ENCODE data around the gene TBC1D22A. TPM values are rescaled to one million over a fixed set of nuclear protein-coding genes. Genes with fewer than 3 reads are reported as not detected.

TBC1D22A gene
- total RNA-seq, 1 donor from 2014 or later, result 24.2 TPM

- Mint-ChIP-seq H3K4me1 (ENCODE audit: low read depth, unreplicated experiment) (no peaks in the 10 kb centered on the region), H3K27ac (ENCODE audit: unreplicated experiment) (no peak overlapping the region), H3K36me3 (ENCODE audit: low read depth, unreplicated experiment) (no peaks in the 10 kb centered on the region), H3K9me3 (ENCODE audit: unreplicated experiment) (peaks cover 6% of the 10 kb centered on the region), H3K27me3 (ENCODE audit: low read depth, unreplicated experiment) (peaks cover 17% of the 10 kb centered on the region), H3K4me3 (ENCODE audit: unreplicated experiment) (no peak overlapping the region)
- Histone ChIP-seq H3K9me3 (ENCODE audit: insufficient read depth, low read depth, low read length) (no peaks in the 10 kb centered on the region), H4K20me1 (ENCODE audit: insufficient read depth, low read length) (no peaks in the 10 kb centered on the region), H3K4me1 (ENCODE audit: insufficient read depth, low read length) (no peaks in the 10 kb centered on the region), H3K4me2 (ENCODE audit: low read length) (no peak overlapping the region), H2AFZ (ENCODE audit: low read depth, low read length) (no peak overlapping the region), H3K4me3 (ENCODE audit: insufficient read depth, low read depth, low read length) (no peak overlapping the region), H3K27me3 (ENCODE audit: insufficient read depth, low read length) (no peaks in the 10 kb centered on the region), H3K36me3 (ENCODE audit: insufficient read depth, low read length) (no peaks in the 10 kb centered on the region), H3K79me2 (ENCODE audit: insufficient read depth, low read length) (no peaks in the 10 kb centered on the region), H3K27ac (ENCODE audit: low read depth, low read length) (no peak overlapping the region), H3K9ac (ENCODE audit: low read length) (no peak overlapping the region)
- TF ChIP-seq EZH2 (IDR thresholded peaks at IDR 0.05; ENCODE audit: insufficient read depth, low read length), result no peak
- no peak for TF ChIP-seq CTCF (IDR thresholded peaks at IDR 0.05; ENCODE audit: insufficient read depth, low read depth, low read length)
- no peak for FAIRE-seq
- no peak for DNase-seq (ENCODE audit: low read depth)
These were observed 439.8 kb downstream of the TBC1D22A start for GRCh38 chr22:47201996-47202818.

DNA sequence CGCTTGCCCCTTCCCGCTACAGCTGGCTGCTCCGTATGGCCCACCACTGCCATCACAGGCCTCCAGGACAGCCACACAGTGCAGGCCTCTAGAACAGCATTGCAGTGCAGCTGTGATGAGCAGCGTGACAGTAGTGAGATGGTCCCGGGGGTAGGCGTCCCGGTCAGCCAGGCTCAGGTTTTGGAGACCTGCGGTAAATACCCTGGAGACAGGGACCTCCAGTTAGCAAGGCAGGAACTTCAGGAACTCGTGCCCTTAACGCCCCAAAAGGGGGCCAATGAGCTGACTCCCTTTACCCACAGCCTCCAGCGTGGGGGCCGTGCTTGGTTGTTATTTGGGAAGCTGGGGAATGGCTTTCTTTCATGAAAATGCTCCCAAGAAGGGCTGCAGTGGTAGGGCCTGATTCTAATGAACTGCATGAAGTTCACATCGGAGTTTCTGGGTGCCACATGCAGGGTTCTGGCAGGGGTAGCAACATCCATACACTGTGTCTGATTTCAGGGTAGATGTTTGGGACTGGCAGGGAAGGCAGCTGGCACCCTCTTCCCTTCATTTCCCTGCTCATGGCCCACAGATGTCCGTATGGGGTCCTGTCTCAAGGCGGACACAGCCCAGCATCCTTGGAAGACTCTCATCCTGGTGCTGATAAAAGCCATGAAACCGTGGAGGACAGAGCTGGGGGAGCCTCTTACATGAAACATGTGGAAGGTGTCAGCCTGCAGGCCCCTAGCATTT is 440.5 kb downstream of the TBC1D22A start:
- DNase-seq (ENCODE audit: low read depth), result no peak
- H3K27me3 Mint-ChIP-seq (ENCODE audit: low read depth, unreplicated experiment), result peaks cover 22% of the 10 kb centered on the region
- H3K27ac ChIP-seq (ENCODE audit: low read depth, low read length), result no peak overlapping the region
- H3K4me1 ChIP-seq (ENCODE audit: insufficient read depth, low read length), result no peaks in the 10 kb centered on the region
- H3K27me3 ChIP-seq (ENCODE audit: insufficient read depth, low read length), result no peaks in the 10 kb centered on the region
- H4K20me1 ChIP-seq (ENCODE audit: insufficient read depth, low read length), result no peaks in the 10 kb centered on the region
- FAIRE-seq, result no peak
- no peaks in the 10 kb centered on the region for H3K36me3 ChIP-seq (ENCODE audit: insufficient read depth, low read length)
- peaks cover 9% of the 10 kb centered on the region for H3K9me3 Mint-ChIP-seq (ENCODE audit: unreplicated experiment)
- H3K4me2 ChIP-seq (ENCODE audit: low read length), result no peak overlapping the region
- H2AFZ ChIP-seq (ENCODE audit: low read depth, low read length), result no peak overlapping the region
- H3K4me3 Mint-ChIP-seq (ENCODE audit: unreplicated experiment), result no peak overlapping the region
- TF ChIP-seq EZH2 (IDR thresholded peaks at IDR 0.05; ENCODE audit: insufficient read depth, low read length), result no peak
- no peak overlapping the region for H3K27ac Mint-ChIP-seq (ENCODE audit: unreplicated experiment)
- H3K9ac ChIP-seq (ENCODE audit: low read length), result no peak overlapping the region
- H3K36me3 Mint-ChIP-seq (ENCODE audit: low read depth, unreplicated experiment), result no peaks in the 10 kb centered on the region
- no peaks in the 10 kb centered on the region for H3K9me3 ChIP-seq (ENCODE audit: insufficient read depth, low read depth, low read length)
- H3K79me2 ChIP-seq (ENCODE audit: insufficient read depth, low read length), result no peaks in the 10 kb centered on the region
- H3K4me1 Mint-ChIP-seq (ENCODE audit: low read depth, unreplicated experiment), result no peaks in the 10 kb centered on the region
- H3K4me3 ChIP-seq (ENCODE audit: insufficient read depth, low read depth, low read length), result no peak overlapping the region

DNA sequence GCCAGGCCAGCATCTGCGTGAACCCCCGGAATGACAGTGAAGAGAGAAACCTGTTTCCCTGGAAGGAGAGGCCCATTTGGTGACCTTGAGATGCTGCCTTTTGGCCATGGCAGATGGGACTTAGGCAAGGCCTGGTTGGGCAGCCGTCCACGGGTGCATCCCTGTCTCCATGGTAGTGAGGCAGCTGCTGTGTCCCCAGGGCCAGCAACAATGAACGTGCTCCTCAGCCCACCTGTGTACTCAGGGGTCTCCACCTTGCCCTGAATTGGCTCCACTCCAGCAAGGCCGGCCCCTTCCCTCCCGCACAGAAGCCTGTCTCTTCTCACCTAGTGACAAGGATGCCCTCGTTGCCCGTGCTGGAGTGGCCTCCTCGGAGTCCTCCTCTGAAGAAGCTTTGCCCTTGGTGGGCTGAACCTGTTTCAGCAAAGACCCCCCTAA is 441.1 kb downstream of the TBC1D22A start:
- Mint-ChIP-seq H3K4me3 (ENCODE audit: unreplicated experiment) (no peak overlapping the region), H3K36me3 (ENCODE audit: low read depth, unreplicated experiment) (no peaks in the 10 kb centered on the region), H3K27ac (ENCODE audit: unreplicated experiment) (no peak overlapping the region), H3K4me1 (ENCODE audit: low read depth, unreplicated experiment) (no peaks in the 10 kb centered on the region), H3K27me3 (ENCODE audit: low read depth, unreplicated experiment) (peaks cover 22% of the 10 kb centered on the region), H3K9me3 (ENCODE audit: unreplicated experiment) (peaks cover 11% of the 10 kb centered on the region)
- no peak for TF ChIP-seq EZH2 (IDR thresholded peaks at IDR 0.05; ENCODE audit: insufficient read depth, low read length)
- no peak for TF ChIP-seq CTCF (IDR thresholded peaks at IDR 0.05; ENCODE audit: insufficient read depth, low read depth, low read length)
- H3K9me3 ChIP-seq (ENCODE audit: insufficient read depth, low read depth, low read length), result no peaks in the 10 kb centered on the region
- no peak overlapping the region for H3K9ac ChIP-seq (ENCODE audit: low read length)
- H3K4me2 ChIP-seq (ENCODE audit: low read length), result no peak overlapping the region
- H3K27me3 ChIP-seq (ENCODE audit: insufficient read depth, low read length), result no peaks in the 10 kb centered on the region
- DNase-seq (ENCODE audit: low read depth), result no peak
- no peaks in the 10 kb centered on the region for H3K36me3 ChIP-seq (ENCODE audit: insufficient read depth, low read length)
- no peak overlapping the region for H2AFZ ChIP-seq (ENCODE audit: low read depth, low read length)
- no peaks in the 10 kb centered on the region for H3K79me2 ChIP-seq (ENCODE audit: insufficient read depth, low read length)
- FAIRE-seq, result no peak
- H3K4me1 ChIP-seq (ENCODE audit: insufficient read depth, low read length), result no peaks in the 10 kb centered on the region
- H3K27ac ChIP-seq (ENCODE audit: low read depth, low read length), result no peak overlapping the region
- H4K20me1 ChIP-seq (ENCODE audit: insufficient read depth, low read length), result no peaks in the 10 kb centered on the region
- no peak overlapping the region for H3K4me3 ChIP-seq (ENCODE audit: insufficient read depth, low read depth, low read length)

All from astrocyte (in vitro differentiated cells and primary cell).